ENCODE data around the gene IL37. TPM values are rescaled to one million over a fixed set of nuclear protein-coding genes. Genes with fewer than 3 reads are reported as not detected.

The IL37 gene
- total RNA-seq, 1 donor from 2014 or later = not detected

DNA sequence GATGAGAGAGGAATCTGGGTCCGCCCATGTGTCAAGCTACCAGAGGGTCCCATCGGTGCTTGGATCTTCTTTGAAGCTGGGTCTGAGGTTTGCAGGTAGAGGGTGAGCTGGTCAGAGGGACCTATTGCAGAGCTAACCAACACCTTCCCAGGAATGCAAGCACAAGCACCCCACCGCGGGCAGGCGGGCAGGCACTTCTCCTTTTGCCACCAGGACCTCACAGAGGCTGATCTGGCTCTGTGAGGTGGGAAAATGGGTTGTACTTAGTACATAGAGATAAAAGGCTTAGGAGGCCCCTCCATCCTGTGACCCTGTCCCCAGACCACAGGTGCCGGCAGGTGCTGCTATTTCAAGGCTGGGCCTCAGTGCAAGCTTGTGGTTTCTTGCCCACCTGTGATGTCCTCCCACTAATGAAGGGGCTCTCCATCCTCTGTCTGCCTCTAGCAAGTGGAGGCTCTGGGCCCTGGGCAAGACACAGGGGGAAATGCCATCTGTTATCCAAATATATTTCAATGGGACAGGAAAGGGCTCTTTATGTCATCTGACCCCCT, 31.4 kb upstream of the IL37 start:
- no peaks in the 10 kb centered on the region for H3K9me3 Mint-ChIP-seq (ENCODE audit: low read depth)
- H3K27ac Mint-ChIP-seq = no peak overlapping the region
- H3K4me1 Mint-ChIP-seq (ENCODE audit: low read depth) = no peaks in the 10 kb centered on the region
- TF ChIP-seq, protein P1, sequence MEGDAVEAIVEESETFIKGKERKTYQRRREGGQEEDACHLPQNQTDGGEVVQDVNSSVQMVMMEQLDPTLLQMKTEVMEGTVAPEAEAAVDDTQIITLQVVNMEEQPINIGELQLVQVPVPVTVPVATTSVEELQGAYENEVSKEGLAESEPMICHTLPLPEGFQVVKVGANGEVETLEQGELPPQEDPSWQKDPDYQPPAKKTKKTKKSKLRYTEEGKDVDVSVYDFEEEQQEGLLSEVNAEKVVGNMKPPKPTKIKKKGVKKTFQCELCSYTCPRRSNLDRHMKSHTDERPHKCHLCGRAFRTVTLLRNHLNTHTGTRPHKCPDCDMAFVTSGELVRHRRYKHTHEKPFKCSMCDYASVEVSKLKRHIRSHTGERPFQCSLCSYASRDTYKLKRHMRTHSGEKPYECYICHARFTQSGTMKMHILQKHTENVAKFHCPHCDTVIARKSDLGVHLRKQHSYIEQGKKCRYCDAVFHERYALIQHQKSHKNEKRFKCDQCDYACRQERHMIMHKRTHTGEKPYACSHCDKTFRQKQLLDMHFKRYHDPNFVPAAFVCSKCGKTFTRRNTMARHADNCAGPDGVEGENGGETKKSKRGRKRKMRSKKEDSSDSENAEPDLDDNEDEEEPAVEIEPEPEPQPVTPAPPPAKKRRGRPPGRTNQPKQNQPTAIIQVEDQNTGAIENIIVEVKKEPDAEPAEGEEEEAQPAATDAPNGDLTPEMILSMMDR (IDR thresholded peaks at IDR 0.05; ENCODE audit: unreplicated experiment) = no peak
- H3K4me3 Mint-ChIP-seq (ENCODE audit: low read depth) = no peak overlapping the region
- peaks cover 2% of the 10 kb centered on the region for H3K27me3 Mint-ChIP-seq
- H3K36me3 Mint-ChIP-seq (ENCODE audit: insufficient read depth) = no peaks in the 10 kb centered on the region
- no peak for DNase-seq (ENCODE audit: low spot score, unreplicated experiment)

DNA sequence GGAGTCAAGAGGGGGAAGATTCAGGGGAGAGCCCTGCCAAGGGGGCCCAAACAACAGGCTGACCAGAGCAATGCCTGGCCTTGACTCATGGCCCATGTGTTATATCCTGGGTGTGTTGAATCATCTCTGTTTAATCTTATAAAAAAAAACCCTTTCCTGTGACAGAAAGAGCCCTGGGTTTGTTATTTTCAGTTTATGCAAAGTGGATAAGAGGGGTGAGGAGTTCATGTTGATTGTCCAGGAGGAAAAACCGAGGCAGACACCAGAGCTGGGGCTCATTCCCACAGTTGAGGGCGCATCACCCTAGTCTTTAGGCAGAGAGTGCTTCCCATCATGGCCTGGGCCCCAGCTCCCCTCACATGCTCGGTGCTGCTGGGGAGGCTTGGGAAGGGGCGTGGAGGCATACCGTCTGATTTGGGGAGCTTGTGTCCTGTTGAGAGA, 30.9 kb upstream of the IL37 start:
- H3K36me3 Mint-ChIP-seq (ENCODE audit: insufficient read depth) = no peaks in the 10 kb centered on the region

DNA sequence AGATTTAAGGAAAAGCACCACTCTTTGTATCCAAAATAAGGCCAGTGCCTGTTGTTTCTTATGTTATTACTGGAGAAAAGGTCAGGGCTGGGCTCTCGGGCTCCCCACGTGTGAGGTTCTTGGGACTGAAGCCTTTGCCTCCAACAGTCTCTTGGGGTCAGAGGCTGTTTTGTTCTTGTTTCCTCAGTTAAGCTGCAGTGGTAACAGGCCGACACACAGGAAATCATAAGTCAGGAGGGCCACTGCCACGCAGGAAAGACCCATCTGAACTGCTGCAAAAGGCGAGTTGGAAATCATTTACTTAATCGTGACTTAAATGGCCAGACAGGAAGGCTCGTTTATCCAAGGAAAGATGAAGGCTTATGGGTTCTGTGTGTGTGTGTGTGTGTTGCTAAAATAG, 30.3 kb upstream of the IL37 start:
- TF ChIP-seq, protein P1 (IDR thresholded peaks at IDR 0.05; ENCODE audit: unreplicated experiment) = no peak
- Mint-ChIP-seq H3K27me3 (peaks cover 2% of the 10 kb centered on the region), H3K4me1 (ENCODE audit: low read depth) (no peaks in the 10 kb centered on the region), H3K36me3 (ENCODE audit: insufficient read depth) (no peaks in the 10 kb centered on the region), H3K27ac (no peak overlapping the region), H3K9me3 (ENCODE audit: low read depth) (no peaks in the 10 kb centered on the region), H3K4me3 (ENCODE audit: low read depth) (no peak overlapping the region)
- no peak for DNase-seq (ENCODE audit: low spot score, unreplicated experiment)

More for the DNA sequence above, 30.9 kb upstream of the IL37 start:
- TF ChIP-seq, protein P1 (IDR thresholded peaks at IDR 0.05; ENCODE audit: unreplicated experiment) = no peak
- H3K4me1 Mint-ChIP-seq (ENCODE audit: low read depth) = no peaks in the 10 kb centered on the region
- DNase-seq (ENCODE audit: low spot score, unreplicated experiment) = no peak
- no peak overlapping the region for H3K27ac Mint-ChIP-seq
- H3K9me3 Mint-ChIP-seq (ENCODE audit: low read depth) = no peaks in the 10 kb centered on the region
- H3K4me3 Mint-ChIP-seq (ENCODE audit: low read depth) = no peak overlapping the region
- peaks cover 2% of the 10 kb centered on the region for H3K27me3 Mint-ChIP-seq

GRCh38 chr2:112881217-112881985, 29.6 kb upstream of the IL37 start:
- Mint-ChIP-seq H3K36me3 (ENCODE audit: insufficient read depth) (no peaks in the 10 kb centered on the region), H3K27me3 (peaks cover 2% of the 10 kb centered on the region), H3K4me3 (ENCODE audit: low read depth) (no peak overlapping the region), H3K9me3 (ENCODE audit: low read depth) (no peaks in the 10 kb centered on the region), H3K4me1 (ENCODE audit: low read depth) (no peaks in the 10 kb centered on the region), H3K27ac (no peak overlapping the region)
- TF ChIP-seq, protein P1 (IDR thresholded peaks at IDR 0.05; ENCODE audit: unreplicated experiment) = no peak
- no peak for DNase-seq (ENCODE audit: low spot score, unreplicated experiment)

DNA sequence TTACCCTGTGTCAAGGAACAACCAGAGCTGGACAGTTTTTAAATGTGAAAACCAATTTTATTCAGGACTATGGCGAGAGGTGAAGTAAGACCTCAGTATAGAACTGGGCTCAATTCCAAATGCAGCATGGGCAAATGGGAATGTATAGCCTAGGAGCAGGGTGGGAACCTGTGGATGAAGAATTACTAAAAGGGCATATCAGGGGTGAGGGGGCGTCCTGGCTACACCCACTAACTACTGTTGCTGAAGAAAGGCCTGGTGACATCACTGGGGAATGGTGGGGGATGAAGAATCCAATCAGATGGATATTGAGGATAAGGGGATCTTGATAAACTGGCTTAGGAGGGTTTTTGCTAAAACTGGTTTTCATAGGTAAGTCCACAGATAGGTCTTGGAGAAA, 27.3 kb upstream of the IL37 start:
- Mint-ChIP-seq H3K36me3 (ENCODE audit: insufficient read depth) (no peaks in the 10 kb centered on the region), H3K9me3 (ENCODE audit: low read depth) (no peaks in the 10 kb centered on the region), H3K4me3 (ENCODE audit: low read depth) (no peak overlapping the region), H3K4me1 (ENCODE audit: low read depth) (no peaks in the 10 kb centered on the region), H3K27ac (no peak overlapping the region), H3K27me3 (peaks cover 2% of the 10 kb centered on the region)
- TF ChIP-seq, protein P1 (IDR thresholded peaks at IDR 0.05; ENCODE audit: unreplicated experiment) = no peak
- no peak for DNase-seq (ENCODE audit: low spot score, unreplicated experiment)

Data from progenitor cell of endocrine pancreas (in vitro differentiated cells).